Mammary epithelial cell (primary cell): Measurements from ENCODE around the gene SLC16A10.
"Not testable (repeated sequence)": the region's sequence is repeated elsewhere in the genome, so short reads cannot be mapped to it uniquely, and the experiment has no call there.

Experiments
- CTCF ChIP-seq, 2 donors: IDR thresholded peaks in 1 of 2; conservative IDR thresholded peaks in 1 of 2; 2 replicates each; pipeline ENCODE4 v1.5.1; 2011 to 2012; ENCODE audit warnings: inconsistent platforms in 2 of 2, low read length in 2 of 2, mild to moderate bottlenecking in 2 of 2, control low read depth in 1 of 2, low read depth in 1 of 2; ENCODE audit not compliant: insufficient read depth in 1 of 2; ENCODE audit errors: extremely low read depth in 1 of 2
- EZH2 ChIP-seq: IDR thresholded peaks from 2 replicates; pipeline ENCODE4 v1.6.1; 2012; ENCODE audit warnings: low read length, inconsistent platforms, borderline replicate concordance

DNA sequence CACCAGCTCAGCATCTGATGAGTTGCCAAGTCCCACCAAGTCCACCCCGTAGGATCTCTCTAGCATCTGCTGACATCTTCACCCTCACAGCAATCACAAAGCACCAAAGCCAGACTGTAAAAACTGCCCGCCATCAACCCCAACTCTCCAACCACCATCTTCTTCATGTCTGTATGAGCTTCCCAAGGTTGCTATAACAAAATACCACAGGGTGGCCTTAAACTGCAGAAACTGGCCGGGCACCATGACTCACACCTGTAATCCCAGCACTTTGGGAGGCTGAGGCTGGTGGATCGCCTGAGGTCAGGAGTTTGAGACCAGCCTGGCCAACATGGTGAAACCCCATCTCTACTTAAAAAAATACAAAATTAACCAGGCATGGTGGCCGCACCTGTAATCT lies 25.3 kb upstream of the SLC16A10 start:
- TF ChIP-seq CTCF (conservative IDR thresholded peaks at IDR 0.05 in 1 of 2, IDR thresholded peaks at IDR 0.05 in 1 of 2; ENCODE audit: extremely low read depth in 1 of 2, insufficient read depth in 1 of 2, low read depth in 1 of 2, low read length in 2 of 2); EZH2: not testable (repeated sequence)
